SK-N-SH (cell line): ENCODE measurements around the gene ITM2A. TPM values are rescaled to one million over a fixed set of nuclear protein-coding genes. Genes with fewer than 3 reads are reported as not detected.

Experiments used
- CTCF ChIA-PET: fragments of 300-600, 350-600 bp; formaldehyde crosslinking; extraction: SDS; loops from one replicate; lab custom pipeline; 2021; lab: Yijun Ruan, JAX
- POLR2A ChIA-PET: fragments of 350-600 bp; sonication (Branson Sonifier 250); formaldehyde crosslinking; extraction: SDS; loops from one replicate; lab custom pipeline; 2020; ENCODE audit warnings: antibody characterized with exemption, inconsistent platforms; lab: Yijun Ruan, JAX
- DNase-seq: peaks from one replicate; pipeline ENCODE4 v3.0.0; 2012
- H2AFZ ChIP-seq: fragments of 200-600 bp; sonication (generic); 2 replicates; pipeline ENCODE4 v1.8.1; 2016; ENCODE audit warnings: antibody characterized with exemption, mild to moderate bottlenecking, low read depth
- H3F3A ChIP-seq: fragments of 200-600 bp; sonication (generic); replicated peaks from 2 replicates; pipeline ENCODE3; 2016; ENCODE audit warnings: antibody characterized with exemption, mild to moderate bottlenecking; ENCODE audit not compliant: insufficient read depth
- H3K27ac ChIP-seq, 2 experiments: fragments of 200-500 bp in 1 of 2; fragments of 200-600 bp in 1 of 2; sonication (Bioruptor generic) in 1 of 2; sonication (generic), shearing (Covaris generic) in 1 of 2; 2 replicates each; pipeline versions ENCODE4 v1.5.1 to v1.6.1; 2014 to 2016; ENCODE audit warnings: low read depth in 2 of 2, inconsistent platforms in 1 of 2, low read length in 1 of 2, mild to moderate bottlenecking in 1 of 2, mixed read lengths in 1 of 2
- H3K27me3 ChIP-seq: fragments of 200-600 bp; sonication (generic), shearing (Covaris generic); 2 replicates; pipeline ENCODE4 v1.6.1; 2016; ENCODE audit warnings: mixed run types; ENCODE audit not compliant: insufficient read depth
- H3K36me3 ChIP-seq, 2 experiments: fragments of 200-500 bp in 1 of 2; fragments of 200-600 bp in 1 of 2; sonication (Bioruptor generic) in 1 of 2; sonication (generic) in 1 of 2; replicated peaks in 1 of 2; 2 replicates each; pipeline versions ENCODE3 to v1.5.1; 2014 to 2016; ENCODE audit warnings: low read length in 1 of 2, mild to moderate bottlenecking in 1 of 2; ENCODE audit not compliant: insufficient read depth in 2 of 2, control insufficient read depth in 1 of 2
- H3K4me1 ChIP-seq, 2 experiments: fragments of 200-500 bp in 1 of 2; fragments of 200-600 bp in 1 of 2; sonication (Bioruptor generic) in 1 of 2; sonication (generic), shearing (Covaris generic) in 1 of 2; 2 replicates each; pipeline versions ENCODE4 v1.5.1 to v1.6.1; 2014 to 2016; ENCODE audit warnings: low read depth in 1 of 2, low read length in 1 of 2, mixed run types in 1 of 2; ENCODE audit not compliant: insufficient read depth in 2 of 2, control insufficient read depth in 1 of 2
- H3K4me2 ChIP-seq: fragments of 200-600 bp; sonication (generic), shearing (Covaris generic); 2 replicates; pipeline ENCODE4 v1.6.1; 2017; ENCODE audit warnings: mixed run types
- H3K4me3 ChIP-seq, 2 experiments: fragments of 200-500 bp in 1 of 2; fragments of 200-600 bp in 1 of 2; sonication (Bioruptor generic) in 1 of 2; sonication (generic), shearing (Covaris generic) in 1 of 2; 2 replicates each; pipeline versions ENCODE4 v1.5.1 to v1.8.1; 2014 to 2016; ENCODE audit warnings: low read depth in 2 of 2, inconsistent platforms in 1 of 2, low read length in 1 of 2, mild to moderate bottlenecking in 1 of 2, mixed read lengths in 1 of 2, moderate library complexity in 1 of 2
- H3K79me2 ChIP-seq: fragments of 200-600 bp; sonication (generic); 2 replicates; pipeline ENCODE4 v1.8.1; 2017; ENCODE audit warnings: mild to moderate bottlenecking; ENCODE audit not compliant: insufficient read depth
- H3K9ac ChIP-seq: fragments of 200-600 bp; sonication (generic); 2 replicates; pipeline ENCODE4 v1.6.1; 2017; ENCODE audit warnings: mixed run types
- H3K9me2 ChIP-seq: fragments of 200-600 bp; sonication (generic); 2 replicates; pipeline ENCODE4 v1.6.1; 2017; ENCODE audit warnings: mixed run types
- H3K9me3 ChIP-seq: fragments of 200-600 bp; sonication (generic); 2 replicates; pipeline ENCODE4 v1.6.1; 2017; ENCODE audit warnings: mixed run types, mild to moderate bottlenecking, moderate library complexity
- H4K20me1 ChIP-seq: fragments of 200-600 bp; sonication (generic); 2 replicates; pipeline ENCODE4 v1.6.1; 2017; ENCODE audit warnings: mild to moderate bottlenecking, mixed run types; ENCODE audit not compliant: insufficient read depth
- CHD2 ChIP-seq: fragments of 150-350 bp; IDR thresholded peaks from 2 replicates; pipeline ENCODE4 v1.6.1; 2018; ENCODE audit warnings: low read length; ENCODE audit not compliant: partially characterized antibody
- CTCF ChIP-seq: fragments of 200-600 bp; sonication (generic); IDR thresholded peaks from 2 replicates; pipeline ENCODE4 v1.6.1; 2017; ENCODE audit warnings: antibody characterized with exemption, mild to moderate bottlenecking, moderate library complexity
- EP300 ChIP-seq, 2 experiments: IDR thresholded peaks; 2 replicates each; pipeline versions ENCODE4 v1.4.0 to v1.6.1; 2012; ENCODE audit warnings: borderline replicate concordance in 1 of 2, low read depth in 1 of 2, low read length in 1 of 2
- FOSL2 ChIP-seq: IDR thresholded peaks from 2 replicates; pipeline ENCODE4 v1.4.0; 2012; ENCODE audit warnings: low read depth, mild to moderate bottlenecking, moderate library complexity, borderline replicate concordance
- FOXJ3 ChIP-seq: sonication (generic); formaldehyde crosslinking; IDR thresholded peaks from 2 replicates; pipeline ENCODE4 v1.5.1; 2020; ENCODE audit warnings: mild to moderate bottlenecking, missing genetic modification reagents
- REST ChIP-seq: IDR thresholded peaks from 2 replicates; pipeline ENCODE4 v1.6.1; 2012; ENCODE audit warnings: mild to moderate bottlenecking, low read depth, low read length, moderate library complexity
- TAF1 ChIP-seq: IDR thresholded peaks from 2 replicates; pipeline ENCODE4 v1.6.1; 2012; ENCODE audit warnings: low read depth, mild to moderate bottlenecking, low read length, moderate library complexity, borderline replicate concordance
- TEAD4 ChIP-seq: IDR thresholded peaks from 2 replicates; pipeline ENCODE4 v1.4.0; 2012; ENCODE audit warnings: mild to moderate bottlenecking, borderline replicate concordance; ENCODE audit not compliant: insufficient read depth
- YY1 ChIP-seq: IDR thresholded peaks from 2 replicates; pipeline ENCODE4 v1.4.0; 2012; ENCODE audit warnings: low read depth, mild to moderate bottlenecking
- ZBTB33 ChIP-seq: IDR thresholded peaks from 2 replicates; pipeline ENCODE4 v1.4.0; 2012; ENCODE audit warnings: low read depth, borderline replicate concordance
- polyA plus RNA-seq, 3 experiments: library from polyadenylated mRNA; depleted of rRNA; stranded (reverse); fragments of >200 nt; gene quantifications; 2 replicates each; pipeline ENCODE4 v1.2.3, GENCODE V29; 2012

ITM2A gene
- polyA plus RNA-seq, 1 of the 3 experiments (the other 2 are of a cell fraction), result not detected

GRCh38 chrX:79409657-79410056 lies 42.5 kb upstream of the ITM2A start:
- CTCF ChIA-PET, result no interaction called here
- H3K9ac ChIP-seq, result no peak overlapping the region
- POLR2A ChIA-PET, result no interaction called here

More at GRCh38 chrX:79409657-79410056, 42.5 kb upstream of the ITM2A start:
- Histone ChIP-seq H3K27me3 (no peaks in the 10 kb centered on the region), H3K9me2 (no peaks in the 10 kb centered on the region), H3K4me1 (no peaks in the 10 kb centered on the region), H3K9me3 (no peaks in the 10 kb centered on the region), H2AFZ (no peak overlapping the region), H3K79me2 (no peaks in the 10 kb centered on the region), H4K20me1 (no peaks in the 10 kb centered on the region), H3K4me3 (no peak overlapping the region), H3K27ac (no peak overlapping the region), H3K4me2 (no peak overlapping the region), H3K36me3 (no peaks in the 10 kb centered on the region), H3F3A (no peaks in the 10 kb centered on the region)
- DNase-seq, result no peak
- no peak for TF ChIP-seq CTCF
- TF ChIP-seq YY1, result no peak
- TF ChIP-seq EP300 (IDR thresholded peaks at IDR 0.05; ENCODE audit: borderline replicate concordance in 1 of 2, low read depth in 1 of 2, low read length in 1 of 2), result no peak
- no peak for TF ChIP-seq TEAD4
- TF ChIP-seq FOXJ3, result no peak
- TF ChIP-seq ZBTB33, result no peak
- TF ChIP-seq CHD2, result no peak
- no peak for TF ChIP-seq REST
- TF ChIP-seq TAF1, result no peak
- no peak for TF ChIP-seq FOSL2
